T-helper 2 cell treated with Interferon-gamma antibody and Interleukin-4, amounts not matched to agents 100 ng/mL and 5 ng/mL, for 36 hours (primary cell): ENCODE data around the gene ARHGEF16. TPM values are rescaled to one million over a fixed set of nuclear protein-coding genes. Genes with fewer than 3 reads are reported as not detected.

Experiments used
- intact Hi-C: fragments of 100-400 bp; cut with micrococcal nuclease; formaldehyde crosslinking; loops from one replicate; pipeline ENCODE4 v1.15.1; 2023
- total RNA-seq: library from RNA; stranded (reverse); gene quantifications from 2 replicates; pipeline ENCODE4 v1.2.3, GENCODE V29; 2022

ARHGEF16 gene
- total RNA-seq, 1 donor from 2014 or later, result not detected

GRCh38 chr1:3436451-3436850 lies 18.0 kb upstream of the ARHGEF16 start:
- intact Hi-C loops, result no loop called here

- intact Hi-C loops, result no loop called here
Observed at GRCh38 chr1:3436901-3437300, 17.6 kb upstream of the ARHGEF16 start.

GRCh38 chr1:3438661-3439180 lies 15.7 kb upstream of the ARHGEF16 start:
- intact Hi-C loops, result no loop called here

GRCh38 chr1:3439346-3440299 lies 14.8 kb upstream of the ARHGEF16 start:
- intact Hi-C loops, result no loop called here

- intact Hi-C loops, result no loop called here
Observed at GRCh38 chr1:3440300-3440681, 14.2 kb upstream of the ARHGEF16 start.

- intact Hi-C loops, result no loop called here
Observed at GRCh38 chr1:3440711-3441409, 13.6 kb upstream of the ARHGEF16 start.

- intact Hi-C loops, result no loop called here
Observed at GRCh38 chr1:3441410-3441847, 13.0 kb upstream of the ARHGEF16 start.

- intact Hi-C loops, result no loop called here
Observed at GRCh38 chr1:3441880-3442279, 12.6 kb upstream of the ARHGEF16 start.

GRCh38 chr1:3442331-3442730 lies 12.1 kb upstream of the ARHGEF16 start:
- intact Hi-C loops, result no loop called here

- intact Hi-C loops, result no loop called here
Observed at GRCh38 chr1:3442901-3443300, 11.6 kb upstream of the ARHGEF16 start.

- intact Hi-C loops, result no loop called here
Observed at GRCh38 chr1:3443807-3444206, 10.7 kb upstream of the ARHGEF16 start.

GRCh38 chr1:3444298-3444697 lies 10.2 kb upstream of the ARHGEF16 start:
- intact Hi-C loops, result no loop called here

- intact Hi-C loops, result no loop called here
Observed at GRCh38 chr1:3444736-3445135, 9.7 kb upstream of the ARHGEF16 start.

GRCh38 chr1:3450202-3450863 lies 4.1 kb upstream of the ARHGEF16 start:
- intact Hi-C loops, result no loop called here

- intact Hi-C loops, result no loop called here
Observed at GRCh38 chr1:3450983-3451382, 3.5 kb upstream of the ARHGEF16 start.

GRCh38 chr1:3451994-3452865 lies 2.2 kb upstream of the ARHGEF16 start:
- intact Hi-C loops, result no loop called here

- intact Hi-C loops, result loop anchor here (1.0 kb wide), 1 partner anchor 166 kb away; no protein-coding TSS in a partner anchor
Observed at GRCh38 chr1:3452866-3453175, 1.6 kb upstream of the ARHGEF16 start.

- intact Hi-C loops, result loop anchor here (1.0 kb wide), 1 partner anchor 166 kb away; no protein-coding TSS in a partner anchor
Observed at GRCh38 chr1:3453203-3453761, 1.2 kb upstream of the ARHGEF16 start.

- intact Hi-C loops, result no loop called here
Observed at GRCh38 chr1:3454811-3455618, 550 bp downstream of the ARHGEF16 start.
